Stimulated activated memory B cell treated with anti-CD40 and anti-IgM and Interleukin-4, amounts not matched to agents 10 μg/mL and 1 μg/mL and 100 μg/mL, for 72 hours (primary cell): ENCODE data around the gene ME1.
"Not testable (repeated sequence)": the region's sequence is repeated elsewhere in the genome, so short reads cannot be mapped to it uniquely, and the experiment has no call there.

Experiments used
- ATAC-seq: fragments of 150-1000 bp; cut with Tn5 transposase; 2 replicates; pipeline ENCODE4 v1.10.0; 2021
- H3K27ac Mint-ChIP-seq: one replicate; pipeline ENCODE4 v1.8.0; 2022; ENCODE audit warnings: mild to moderate bottlenecking, mixed read lengths
- H3K27me3 Mint-ChIP-seq: one replicate; pipeline ENCODE4 v1.8.0; 2022; ENCODE audit warnings: mixed read lengths
- H3K36me3 Mint-ChIP-seq: one replicate; pipeline ENCODE4 v1.8.0; 2022; ENCODE audit warnings: mixed read lengths
- H3K4me1 Mint-ChIP-seq: one replicate; pipeline ENCODE4 v1.8.0; 2022; ENCODE audit warnings: mixed read lengths
- H3K4me3 Mint-ChIP-seq: one replicate; pipeline ENCODE4 v1.8.0; 2022; ENCODE audit warnings: mild to moderate bottlenecking, moderate library complexity, mixed read lengths
- H3K9me3 Mint-ChIP-seq: one replicate; pipeline ENCODE4 v1.8.0; 2022; ENCODE audit warnings: mixed read lengths

The ME1 gene

DNA sequence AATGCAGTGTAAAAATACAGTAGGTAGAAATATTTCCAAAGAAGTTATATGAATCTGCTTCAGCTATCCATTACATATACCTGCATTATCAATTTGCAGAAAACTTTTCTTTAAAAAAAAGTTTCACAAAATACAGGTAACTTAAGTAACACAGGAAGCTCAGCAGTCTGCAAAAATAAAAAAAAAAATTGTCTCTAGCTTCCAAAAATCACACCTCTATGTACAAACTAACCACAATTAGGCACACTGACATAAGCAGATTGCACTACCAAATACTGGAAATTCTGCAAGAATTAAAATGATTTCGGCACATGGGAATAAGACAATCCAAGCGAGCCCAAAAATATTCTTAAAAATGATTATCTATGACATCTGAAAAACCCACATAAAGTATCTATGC lies 41.2 kb downstream of the ME1 start:
- no peak for ATAC-seq
- Mint-ChIP-seq H3K4me1 (no peaks in the 10 kb centered on the region), H3K9me3 (no peaks in the 10 kb centered on the region), H3K4me3 (no peak overlapping the region), H3K36me3 (no peaks in the 10 kb centered on the region), H3K27me3 (no peaks in the 10 kb centered on the region), H3K27ac (no peak overlapping the region)

DNA sequence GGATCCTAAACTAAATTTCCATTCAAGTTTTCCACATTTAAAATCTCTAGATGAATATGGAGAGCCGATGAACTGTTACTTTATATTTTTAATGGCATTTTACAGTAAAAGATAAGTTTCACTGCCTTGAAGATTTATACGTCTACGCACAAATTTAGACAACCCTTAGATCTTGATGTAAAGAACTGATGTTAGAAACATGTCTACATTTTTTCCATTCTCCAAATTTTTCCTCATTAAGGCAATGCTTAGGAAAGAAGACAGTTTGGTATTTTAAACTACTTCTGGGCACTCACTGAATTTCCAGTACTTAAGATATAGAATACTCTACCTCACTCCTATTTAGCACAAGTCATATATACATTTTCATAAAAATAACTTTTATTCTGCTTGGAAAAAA lies 45.4 kb downstream of the ME1 start:
- ATAC-seq: no peak
- no peak overlapping the region for H3K4me3 Mint-ChIP-seq
- no peaks in the 10 kb centered on the region for H3K4me1 Mint-ChIP-seq
- no peak overlapping the region for H3K27ac Mint-ChIP-seq
- H3K27me3 Mint-ChIP-seq: no peaks in the 10 kb centered on the region
- H3K9me3 Mint-ChIP-seq: no peaks in the 10 kb centered on the region
- H3K36me3 Mint-ChIP-seq: no peaks in the 10 kb centered on the region

DNA sequence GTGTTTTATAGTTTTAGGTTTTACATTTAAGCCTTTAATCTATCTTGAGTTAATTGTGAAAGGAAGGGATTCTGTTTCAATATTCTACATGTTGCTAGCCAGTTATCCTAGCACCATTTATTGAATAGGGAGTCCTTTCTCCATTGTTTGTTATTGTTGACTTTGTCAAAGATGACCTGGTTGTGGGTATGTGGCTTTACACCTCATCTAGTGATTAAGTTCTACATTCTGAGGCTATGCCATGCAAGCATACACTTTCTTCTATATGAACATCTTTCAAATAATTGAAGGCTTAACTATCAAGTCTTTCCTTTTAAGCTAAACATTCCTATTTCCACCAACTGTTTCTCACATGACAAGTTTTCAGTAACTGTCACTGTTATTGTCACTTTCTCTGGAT lies 46.1 kb downstream of the ME1 start:
- no peaks in the 10 kb centered on the region for H3K4me1 Mint-ChIP-seq
- no peak overlapping the region for H3K27ac Mint-ChIP-seq
- ATAC-seq: no peak
- no peaks in the 10 kb centered on the region for H3K27me3 Mint-ChIP-seq
- no peaks in the 10 kb centered on the region for H3K9me3 Mint-ChIP-seq
- no peaks in the 10 kb centered on the region for H3K36me3 Mint-ChIP-seq
- no peak overlapping the region for H3K4me3 Mint-ChIP-seq

DNA sequence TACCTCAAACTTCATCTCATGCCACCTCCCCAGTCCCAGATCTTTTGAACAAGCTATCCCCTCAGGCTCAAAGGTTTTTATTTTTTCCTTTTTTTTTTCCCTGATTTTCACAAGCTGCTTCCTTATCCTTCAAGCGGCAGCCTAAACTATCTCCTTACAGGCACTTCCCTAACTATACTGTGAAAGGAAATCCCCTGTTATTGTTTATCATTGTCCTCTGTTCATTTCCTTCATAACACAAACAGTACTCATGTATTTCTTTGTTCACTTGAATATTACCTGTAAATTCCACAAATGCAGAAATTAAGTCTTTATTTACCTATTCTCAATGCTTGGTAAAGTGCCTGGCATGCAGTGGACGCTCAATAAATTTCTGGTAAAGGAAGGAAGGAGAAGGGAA lies 48.9 kb downstream of the ME1 start:
- H3K27me3 Mint-ChIP-seq: no peaks in the 10 kb centered on the region
- H3K9me3 Mint-ChIP-seq: no peaks in the 10 kb centered on the region
- H3K4me1 Mint-ChIP-seq: no peaks in the 10 kb centered on the region
- H3K27ac Mint-ChIP-seq: no peak overlapping the region
- H3K4me3 Mint-ChIP-seq: no peak overlapping the region
- ATAC-seq: no peak
- no peaks in the 10 kb centered on the region for H3K36me3 Mint-ChIP-seq

DNA sequence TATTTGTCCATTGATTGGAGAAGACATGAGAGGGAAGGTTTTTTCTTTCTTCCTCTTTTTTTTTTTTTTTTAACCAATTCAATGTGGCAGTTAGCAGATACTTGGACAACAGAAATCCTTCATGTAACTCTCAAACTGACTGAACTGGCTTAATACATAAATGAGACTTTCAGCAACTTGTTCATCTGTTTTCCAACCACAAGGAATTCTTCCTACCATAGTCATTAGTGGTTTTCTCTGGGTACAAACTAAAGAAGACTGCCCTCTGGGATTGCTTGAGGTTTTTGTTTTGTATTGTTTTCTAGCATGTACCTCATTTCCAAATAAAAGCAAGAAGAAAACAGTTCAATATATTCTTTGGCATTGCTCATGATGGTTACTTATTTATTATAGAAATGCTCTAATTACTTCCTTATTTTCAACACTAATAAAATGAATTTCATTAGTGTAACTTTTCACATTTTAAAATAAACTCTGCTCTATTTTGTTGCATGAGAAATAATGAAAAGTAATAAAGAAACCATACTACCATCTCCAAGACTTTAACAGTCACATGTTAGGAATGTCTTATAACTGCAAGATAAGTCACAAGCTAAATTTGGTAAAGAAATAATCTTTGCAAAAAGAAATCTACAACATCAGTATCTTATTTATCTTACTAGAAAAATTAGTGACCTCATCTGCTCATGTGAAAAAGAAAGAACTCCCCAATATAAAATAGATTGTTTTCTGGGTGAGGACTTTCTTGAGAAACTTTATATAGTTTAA lies 52.0 kb downstream of the ME1 start:
- no peaks in the 10 kb centered on the region for H3K27me3 Mint-ChIP-seq
- ATAC-seq: no peak
- no peaks in the 10 kb centered on the region for H3K4me1 Mint-ChIP-seq
- H3K9me3 Mint-ChIP-seq: peaks cover under 1% of the 10 kb centered on the region
- H3K4me3 Mint-ChIP-seq: no peak overlapping the region
- H3K36me3 Mint-ChIP-seq: no peaks in the 10 kb centered on the region
- no peak overlapping the region for H3K27ac Mint-ChIP-seq

DNA sequence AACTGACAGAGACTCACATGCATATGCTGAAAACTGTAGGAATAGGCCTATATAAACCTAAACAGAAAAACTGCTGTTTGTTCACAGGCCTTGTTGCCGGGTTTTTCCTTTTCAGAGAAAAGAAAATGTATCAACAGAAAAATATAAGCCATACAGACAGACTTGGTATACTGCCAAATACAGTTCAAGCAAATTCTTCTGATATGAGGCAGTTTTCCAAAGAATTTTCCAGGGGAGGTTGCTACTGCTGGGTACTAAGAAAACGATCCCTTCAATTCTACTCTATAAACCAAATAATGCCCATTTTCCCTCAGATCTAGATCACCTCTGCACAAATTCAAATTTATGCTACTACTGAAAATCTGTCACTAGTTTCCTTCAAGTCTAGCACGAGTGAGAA lies 59.4 kb downstream of the ME1 start:
- no peaks in the 10 kb centered on the region for H3K4me1 Mint-ChIP-seq
- no peak overlapping the region for H3K27ac Mint-ChIP-seq
- no peaks in the 10 kb centered on the region for H3K36me3 Mint-ChIP-seq
- H3K27me3 Mint-ChIP-seq: no peaks in the 10 kb centered on the region
- no peak for ATAC-seq
- peaks cover 3% of the 10 kb centered on the region for H3K9me3 Mint-ChIP-seq
- no peak overlapping the region for H3K4me3 Mint-ChIP-seq

DNA sequence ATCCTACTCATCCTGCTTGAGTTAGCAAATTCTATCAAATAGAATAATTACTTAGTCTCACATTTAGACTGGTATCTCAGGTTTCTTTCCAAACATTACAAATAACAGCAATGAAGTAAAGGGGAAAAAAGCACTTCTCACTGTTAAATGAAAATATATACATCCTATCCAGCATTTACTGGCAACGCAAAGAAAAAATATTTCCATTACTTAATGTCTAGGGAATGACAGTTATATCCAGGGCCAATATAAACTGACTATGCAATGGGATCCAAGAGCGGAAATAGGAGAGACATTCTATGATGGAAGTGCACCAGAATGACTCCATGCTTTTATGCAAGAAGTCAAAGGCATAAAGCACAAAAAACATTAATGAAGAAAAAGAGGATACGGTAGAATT lies 60.3 kb downstream of the ME1 start:
- Mint-ChIP-seq H3K9me3 (peaks cover 3% of the 10 kb centered on the region), H3K4me3 (no peak overlapping the region)
- ATAC-seq: no peak

DNA sequence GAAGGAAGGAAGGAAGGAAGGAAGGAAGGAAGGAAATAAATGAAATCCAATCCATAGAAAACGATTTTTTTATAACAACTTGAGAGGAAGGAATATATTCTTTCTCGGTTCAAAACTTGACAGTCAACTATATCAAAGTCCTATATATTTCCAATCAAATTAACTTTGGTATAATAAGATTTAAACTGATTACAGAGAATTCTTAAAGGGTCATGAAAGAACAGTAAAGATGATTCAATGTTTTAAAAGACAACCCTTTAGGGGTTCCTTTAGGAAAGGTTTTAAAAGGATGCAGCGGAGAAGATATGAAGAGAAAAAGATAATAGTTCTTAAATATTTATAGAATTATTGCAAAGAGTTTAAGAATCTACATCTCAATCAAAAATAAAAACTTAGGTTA lies 61.2 kb downstream of the ME1 start:
- peaks cover 3% of the 10 kb centered on the region for H3K9me3 Mint-ChIP-seq
- H3K27me3 Mint-ChIP-seq: no peaks in the 10 kb centered on the region
- H3K4me3 Mint-ChIP-seq: no peak overlapping the region
- ATAC-seq: no peak
- no peaks in the 10 kb centered on the region for H3K4me1 Mint-ChIP-seq
- no peak overlapping the region for H3K27ac Mint-ChIP-seq
- H3K36me3 Mint-ChIP-seq: no peaks in the 10 kb centered on the region

More for the DNA sequence above, 60.3 kb downstream of the ME1 start:
- no peak overlapping the region for H3K27ac Mint-ChIP-seq
- no peaks in the 10 kb centered on the region for H3K36me3 Mint-ChIP-seq
- no peaks in the 10 kb centered on the region for H3K4me1 Mint-ChIP-seq
- H3K27me3 Mint-ChIP-seq: no peaks in the 10 kb centered on the region

DNA sequence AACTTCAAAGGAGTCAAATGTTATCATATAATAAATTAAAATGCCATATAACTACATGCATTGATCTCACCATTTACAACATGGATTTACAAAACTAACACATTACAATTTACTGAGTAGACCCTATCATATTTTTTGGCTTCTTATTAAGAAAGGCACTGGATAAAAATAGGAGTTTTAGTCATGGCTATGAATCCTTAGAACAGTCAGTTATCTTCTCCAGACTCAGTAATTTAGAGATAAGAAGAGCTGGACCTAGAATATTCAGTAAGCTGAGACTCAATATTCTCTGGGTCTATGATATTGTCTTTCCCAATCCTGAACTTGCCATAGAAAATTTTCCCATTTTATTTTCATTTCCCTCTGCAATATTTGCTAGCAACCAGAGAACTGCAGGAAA lies 62.3 kb downstream of the ME1 start:
- Mint-ChIP-seq H3K36me3 (no peaks in the 10 kb centered on the region), H3K27ac (no peak overlapping the region), H3K4me3 (no peak overlapping the region), H3K9me3 (peaks cover under 1% of the 10 kb centered on the region), H3K27me3 (no peaks in the 10 kb centered on the region), H3K4me1 (no peaks in the 10 kb centered on the region)
- ATAC-seq: no peak

DNA sequence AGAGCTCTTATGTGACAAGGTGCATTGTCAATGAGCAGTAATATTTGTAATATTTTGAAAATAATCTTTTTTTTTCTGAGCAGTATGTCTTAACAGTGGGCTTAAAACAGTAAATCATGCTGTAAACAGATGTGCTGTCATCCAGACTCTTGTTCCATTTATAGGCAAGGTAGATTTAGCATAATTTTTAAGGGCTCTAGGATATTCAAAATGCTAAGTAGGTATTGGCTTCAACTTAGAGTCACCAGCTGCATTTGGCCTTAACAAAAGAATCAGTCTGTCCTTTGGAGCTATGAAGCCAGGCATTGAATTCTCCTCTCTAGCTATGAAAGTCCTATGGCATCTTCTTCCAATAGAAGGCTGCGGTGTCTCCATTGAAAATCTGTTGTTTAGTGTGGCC lies 63.7 kb downstream of the ME1 start:
- ATAC-seq: no peak
- no peaks in the 10 kb centered on the region for H3K27me3 Mint-ChIP-seq
- H3K9me3 Mint-ChIP-seq: no peaks in the 10 kb centered on the region

DNA sequence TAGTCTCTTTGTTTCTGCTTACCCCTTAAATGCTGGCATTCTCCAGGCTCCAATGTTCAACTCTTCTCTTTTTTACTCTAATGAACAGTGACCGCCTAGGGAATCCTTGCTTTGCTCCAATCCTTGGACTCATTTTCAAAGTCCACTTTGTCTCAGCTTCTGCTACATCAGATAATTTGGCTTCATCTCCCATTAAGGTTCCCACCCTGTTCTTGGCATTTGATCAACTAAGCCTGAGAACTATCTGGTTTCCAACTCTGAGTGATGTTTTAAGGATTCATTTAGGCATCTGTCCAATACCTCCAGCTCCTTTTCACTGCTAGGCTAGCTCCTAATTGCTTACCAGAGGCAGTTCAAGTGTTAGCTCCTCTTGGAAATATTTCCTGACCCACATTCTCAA lies 64.9 kb downstream of the ME1 start:
- Mint-ChIP-seq H3K27ac (no peak overlapping the region), H3K4me1 (no peaks in the 10 kb centered on the region), H3K27me3 (no peaks in the 10 kb centered on the region), H3K9me3 (no peaks in the 10 kb centered on the region), H3K36me3 (no peaks in the 10 kb centered on the region), H3K4me3 (no peak overlapping the region)
- ATAC-seq: no peak

More for the DNA sequence above, 63.7 kb downstream of the ME1 start:
- no peak overlapping the region for H3K4me3 Mint-ChIP-seq
- H3K4me1 Mint-ChIP-seq: no peaks in the 10 kb centered on the region
- H3K36me3 Mint-ChIP-seq: no peaks in the 10 kb centered on the region
- H3K27ac Mint-ChIP-seq: no peak overlapping the region

DNA sequence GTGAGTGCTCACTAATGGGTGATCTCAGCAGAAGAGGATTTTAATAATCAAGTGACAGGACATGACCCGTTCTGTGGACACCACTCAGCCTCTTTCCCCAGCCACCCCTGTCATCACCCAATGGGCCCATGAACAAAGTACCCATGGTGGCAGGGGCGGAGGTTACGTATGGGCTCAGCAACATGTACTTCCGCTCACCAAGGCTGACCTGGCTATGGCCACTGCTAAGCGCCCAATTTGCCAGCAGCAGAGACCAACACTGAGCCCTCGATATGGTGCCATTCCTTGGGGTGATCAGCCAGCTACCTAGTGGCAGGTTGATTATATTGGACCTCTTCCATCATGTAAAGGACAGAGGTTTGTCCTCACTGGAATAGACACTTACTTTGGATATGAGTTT lies 68.5 kb downstream of the ME1 start:
- H3K27me3 Mint-ChIP-seq, H3K4me1 Mint-ChIP-seq, H3K36me3 Mint-ChIP-seq, H3K9me3 Mint-ChIP-seq, H3K27ac Mint-ChIP-seq, H3K4me3 Mint-ChIP-seq, ATAC-seq: not testable (repeated sequence)

DNA sequence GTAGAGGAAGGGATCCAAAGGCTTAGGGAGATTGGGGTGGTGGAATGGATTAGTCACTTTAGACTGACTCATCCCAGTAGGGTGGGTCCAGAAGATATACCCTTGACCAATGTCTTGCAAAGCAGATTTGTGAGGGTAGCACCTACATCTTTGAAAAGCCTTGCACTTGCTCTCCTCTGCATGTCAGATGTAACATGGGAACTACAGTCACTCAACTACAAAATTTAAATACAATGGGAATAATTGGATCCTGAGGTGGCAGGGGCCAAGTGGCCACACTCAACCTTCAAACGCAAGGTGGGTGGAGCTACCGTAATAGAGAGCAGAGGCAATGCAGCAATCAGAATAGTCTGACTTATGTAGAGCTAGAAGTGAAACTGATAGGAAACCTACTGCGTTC lies 71.2 kb downstream of the ME1 start:
- peaks cover 7% of the 10 kb centered on the region for H3K9me3 Mint-ChIP-seq
- no peaks in the 10 kb centered on the region for H3K27me3 Mint-ChIP-seq
- no peak overlapping the region for H3K4me3 Mint-ChIP-seq
- H3K4me1 Mint-ChIP-seq: no peaks in the 10 kb centered on the region
- H3K27ac Mint-ChIP-seq: no peak overlapping the region
- ATAC-seq: no peak
- no peaks in the 10 kb centered on the region for H3K36me3 Mint-ChIP-seq

DNA sequence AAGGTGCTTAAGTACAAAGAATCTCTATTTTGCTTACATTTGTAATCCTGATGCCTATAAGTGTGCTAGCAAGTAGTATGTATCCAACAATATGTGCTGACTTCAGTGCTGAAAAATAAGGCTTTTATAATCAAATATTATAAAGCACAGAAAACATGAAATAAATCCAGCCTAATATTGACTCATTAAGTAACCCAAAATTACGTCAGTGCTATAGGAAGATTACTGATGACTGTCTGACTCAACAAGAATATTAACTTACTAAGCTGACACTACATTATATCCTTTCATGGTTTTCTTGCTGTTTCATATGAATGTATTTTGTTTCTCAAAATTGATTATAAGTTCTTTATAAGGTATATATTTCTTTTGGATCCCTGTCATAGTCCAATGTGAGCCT lies 76.1 kb downstream of the ME1 start:
- ATAC-seq: no peak
- Mint-ChIP-seq H3K27me3 (no peaks in the 10 kb centered on the region), H3K36me3 (no peaks in the 10 kb centered on the region), H3K4me3 (no peak overlapping the region), H3K27ac (no peak overlapping the region), H3K9me3 (peaks cover 7% of the 10 kb centered on the region), H3K4me1 (no peaks in the 10 kb centered on the region)

DNA sequence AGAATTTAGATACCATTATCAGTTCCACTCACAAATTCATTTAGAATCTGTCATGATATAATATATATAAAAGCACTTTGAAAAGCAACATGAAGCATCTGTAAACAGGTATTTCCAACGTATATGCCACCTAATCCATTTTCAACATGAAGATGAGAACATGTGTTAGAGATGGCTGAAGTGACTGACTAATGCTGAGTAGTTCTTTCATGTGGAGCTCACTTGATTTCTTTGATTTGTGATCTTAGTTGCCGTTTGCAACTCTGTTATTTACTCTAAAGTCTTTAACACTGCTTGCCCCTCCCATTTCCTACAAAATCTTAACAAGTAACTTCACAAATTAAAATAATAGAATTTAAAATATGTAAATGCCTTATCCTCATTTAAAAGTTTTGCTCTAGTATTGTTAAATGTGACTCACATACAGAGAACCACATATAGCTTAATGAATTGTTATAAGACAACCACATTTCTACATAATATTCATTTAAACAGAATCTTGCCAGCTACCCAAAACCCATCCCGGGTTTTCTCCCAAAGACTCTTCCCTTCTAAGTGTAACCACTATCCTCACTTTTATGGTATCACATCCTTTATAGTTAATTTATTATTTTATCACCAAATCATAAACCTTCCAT lies 78.3 kb downstream of the ME1 start:
- no peaks in the 10 kb centered on the region for H3K9me3 Mint-ChIP-seq
- no peaks in the 10 kb centered on the region for H3K4me1 Mint-ChIP-seq
- ATAC-seq: no peak
- H3K27ac Mint-ChIP-seq: no peak overlapping the region
- no peaks in the 10 kb centered on the region for H3K27me3 Mint-ChIP-seq
- H3K4me3 Mint-ChIP-seq: no peak overlapping the region
- H3K36me3 Mint-ChIP-seq: no peaks in the 10 kb centered on the region

DNA sequence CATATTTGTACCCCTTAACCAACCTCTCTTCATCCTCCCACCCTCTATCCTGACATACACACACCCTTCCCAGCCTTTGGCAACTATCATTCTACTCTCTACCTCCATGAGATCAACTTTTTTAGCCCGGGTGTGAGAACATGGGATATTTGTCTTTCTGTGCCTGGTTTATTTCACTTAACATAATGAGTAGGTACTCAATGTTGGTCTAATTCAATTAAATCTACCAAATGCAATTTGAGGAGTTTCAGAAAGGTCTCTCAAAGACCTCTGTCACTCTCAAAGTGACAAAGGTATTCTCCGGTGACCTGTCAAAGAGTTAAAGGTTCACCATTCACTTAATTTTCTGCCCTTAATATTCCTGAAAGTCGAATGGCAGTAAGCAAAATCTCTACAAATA lies 87.7 kb downstream of the ME1 start:
- no peak overlapping the region for H3K27ac Mint-ChIP-seq
- H3K27me3 Mint-ChIP-seq: peaks cover 12% of the 10 kb centered on the region
- no peak overlapping the region for H3K4me3 Mint-ChIP-seq
- H3K36me3 Mint-ChIP-seq: no peaks in the 10 kb centered on the region
- no peaks in the 10 kb centered on the region for H3K4me1 Mint-ChIP-seq
- peaks cover 2% of the 10 kb centered on the region for H3K9me3 Mint-ChIP-seq
- no peak for ATAC-seq
